NCI-H1092 (cell line): ENCODE data around the gene ZBTB33.

Source experiments
- DNase-seq: peaks from one replicate; lab custom pipeline; 2025; lab: John Stamatoyannopoulos, UW

ZBTB33 gene, protein sequence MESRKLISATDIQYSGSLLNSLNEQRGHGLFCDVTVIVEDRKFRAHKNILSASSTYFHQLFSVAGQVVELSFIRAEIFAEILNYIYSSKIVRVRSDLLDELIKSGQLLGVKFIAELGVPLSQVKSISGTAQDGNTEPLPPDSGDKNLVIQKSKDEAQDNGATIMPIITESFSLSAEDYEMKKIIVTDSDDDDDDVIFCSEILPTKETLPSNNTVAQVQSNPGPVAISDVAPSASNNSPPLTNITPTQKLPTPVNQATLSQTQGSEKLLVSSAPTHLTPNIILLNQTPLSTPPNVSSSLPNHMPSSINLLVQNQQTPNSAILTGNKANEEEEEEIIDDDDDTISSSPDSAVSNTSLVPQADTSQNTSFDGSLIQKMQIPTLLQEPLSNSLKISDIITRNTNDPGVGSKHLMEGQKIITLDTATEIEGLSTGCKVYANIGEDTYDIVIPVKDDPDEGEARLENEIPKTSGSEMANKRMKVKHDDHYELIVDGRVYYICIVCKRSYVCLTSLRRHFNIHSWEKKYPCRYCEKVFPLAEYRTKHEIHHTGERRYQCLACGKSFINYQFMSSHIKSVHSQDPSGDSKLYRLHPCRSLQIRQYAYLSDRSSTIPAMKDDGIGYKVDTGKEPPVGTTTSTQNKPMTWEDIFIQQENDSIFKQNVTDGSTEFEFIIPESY

DNA sequence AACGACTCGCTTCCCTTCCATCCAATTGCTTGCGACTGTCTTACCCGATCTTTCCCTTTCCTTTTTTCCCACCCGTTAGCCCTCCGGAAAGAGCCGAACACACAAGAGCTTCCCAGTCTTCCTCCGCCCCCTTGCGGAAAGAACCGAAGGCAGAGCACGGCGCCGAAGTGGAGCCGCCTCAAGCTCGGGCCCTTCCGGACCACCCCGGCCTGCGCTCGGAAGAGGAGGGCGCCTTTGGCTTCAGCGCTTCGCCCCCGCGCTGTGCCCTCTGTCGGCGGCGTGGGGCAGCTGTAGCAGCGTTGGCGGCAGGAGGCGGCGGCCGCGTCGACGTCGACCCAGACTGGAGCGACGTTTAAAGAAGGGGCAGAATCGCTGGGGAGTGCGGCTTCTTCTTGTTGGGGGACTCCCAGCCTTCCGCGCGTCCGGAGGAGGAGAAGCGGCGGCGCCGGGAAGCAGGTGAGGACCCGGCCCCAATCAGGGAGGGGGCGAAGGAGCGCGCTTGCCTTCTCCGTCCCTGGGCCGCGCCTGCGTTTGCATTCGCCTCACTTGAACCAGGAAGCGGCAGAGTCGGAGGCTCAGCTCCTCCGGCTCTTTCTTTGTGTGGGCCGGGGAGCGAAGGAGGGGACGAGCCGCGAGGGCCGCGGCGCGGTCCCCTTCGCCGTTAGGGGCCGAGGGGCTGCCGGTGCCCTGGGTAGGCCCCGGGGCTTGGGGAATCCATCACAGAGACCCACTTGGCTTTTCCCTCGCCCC lies at the start of gene ZBTB33:
ZBTB33 (plus strand) TSS at position 291 of the 750 bp plus-strand sequence. CDS start 2,604 bp downstream, outside the sequence.
- peak; percentile 95 for DNase-seq

DNA sequence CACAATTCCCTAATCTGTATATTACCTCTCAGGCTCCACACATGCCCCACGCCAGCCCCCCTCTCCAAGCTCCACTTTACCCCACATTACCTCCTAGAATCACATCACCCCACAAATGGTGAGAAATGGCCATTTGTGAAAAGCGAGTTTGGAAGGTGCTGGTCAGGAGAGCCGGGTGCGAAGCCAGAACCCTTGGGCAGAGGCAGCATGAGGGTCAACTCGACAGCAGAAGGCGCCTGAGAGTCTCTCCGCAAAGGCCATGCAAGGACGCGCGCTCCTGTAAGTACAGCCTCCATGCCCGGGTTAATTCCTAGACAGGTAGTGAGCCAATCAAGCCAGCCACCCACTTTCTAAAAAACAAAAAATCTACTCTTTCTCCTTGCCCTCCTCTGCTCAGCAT lies 49.8 kb upstream of the ZBTB33 start:
- no peak for DNase-seq

DNA sequence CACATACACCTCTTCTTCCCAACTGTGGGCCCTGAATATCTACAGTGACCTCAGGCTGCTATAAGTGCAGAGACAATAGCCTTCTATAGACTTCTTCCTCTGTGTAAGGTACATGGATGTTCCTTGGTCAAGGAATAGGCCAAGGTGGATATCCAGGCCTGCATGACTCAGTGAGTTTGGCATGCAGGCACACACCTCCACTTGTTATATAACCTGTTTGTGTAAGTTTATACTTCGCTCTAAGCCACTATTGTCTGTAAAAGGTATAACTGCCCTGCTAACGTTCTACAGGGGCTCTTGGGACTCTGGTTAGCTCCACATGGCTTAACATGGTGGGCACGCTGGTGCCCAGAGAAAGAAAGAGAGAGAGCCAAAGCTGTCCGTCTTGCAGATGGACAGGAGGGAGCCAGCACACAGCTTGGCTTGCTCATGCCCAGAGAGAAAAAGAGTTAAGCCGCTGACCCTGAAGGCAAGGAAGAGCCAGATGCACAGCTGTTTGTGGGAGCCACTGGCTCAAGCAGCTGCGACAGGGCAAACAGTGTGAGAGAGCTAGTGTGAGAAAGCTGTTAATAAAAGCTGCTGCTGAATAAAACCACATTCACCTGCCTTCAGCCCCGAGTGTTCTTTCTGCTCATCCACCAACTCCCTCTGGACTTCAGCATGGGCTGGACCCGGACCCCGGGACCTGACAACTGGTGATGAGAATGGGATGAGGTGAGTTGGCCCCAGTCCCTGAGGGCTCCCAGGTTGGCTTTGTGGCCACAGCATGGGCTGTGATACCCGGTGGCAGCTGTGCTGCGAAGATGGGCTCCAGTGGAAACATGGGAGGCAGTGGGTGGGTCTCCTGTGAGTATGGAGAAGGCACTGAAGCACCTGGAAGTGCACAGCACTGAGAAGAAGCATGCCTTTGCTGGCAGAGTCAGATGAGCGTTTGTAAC lies 44.5 kb upstream of the ZBTB33 start:
- DNase-seq = no peak

DNA sequence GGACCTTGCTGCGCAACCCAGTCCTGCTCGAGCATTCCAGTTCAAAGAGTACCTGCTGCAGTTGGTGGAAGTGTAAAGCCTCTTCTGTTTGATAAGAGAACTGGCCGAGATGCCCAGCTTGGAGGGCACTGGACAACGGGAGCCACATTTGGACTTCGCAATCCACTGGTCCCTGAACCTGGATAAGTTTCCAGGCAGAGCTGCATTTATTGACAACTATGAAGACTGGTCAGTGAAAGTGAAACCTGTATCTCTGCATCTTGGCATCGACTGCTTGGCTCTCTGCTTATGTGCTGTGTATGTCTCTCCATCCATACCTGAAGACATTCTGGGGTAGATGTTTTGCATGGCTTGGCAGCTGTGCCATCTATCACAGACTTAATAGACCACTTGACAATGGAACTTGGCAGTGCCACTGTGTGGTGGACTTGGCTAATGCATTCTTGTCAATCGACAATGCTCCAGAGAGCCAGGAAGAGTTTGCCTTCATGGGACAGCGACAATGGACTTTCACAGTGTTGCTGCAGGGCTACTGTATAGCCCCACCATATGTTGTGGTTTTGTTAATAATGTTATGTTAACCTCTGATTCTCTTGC lies 43.5 kb upstream of the ZBTB33 start:
- no peak for DNase-seq

DNA sequence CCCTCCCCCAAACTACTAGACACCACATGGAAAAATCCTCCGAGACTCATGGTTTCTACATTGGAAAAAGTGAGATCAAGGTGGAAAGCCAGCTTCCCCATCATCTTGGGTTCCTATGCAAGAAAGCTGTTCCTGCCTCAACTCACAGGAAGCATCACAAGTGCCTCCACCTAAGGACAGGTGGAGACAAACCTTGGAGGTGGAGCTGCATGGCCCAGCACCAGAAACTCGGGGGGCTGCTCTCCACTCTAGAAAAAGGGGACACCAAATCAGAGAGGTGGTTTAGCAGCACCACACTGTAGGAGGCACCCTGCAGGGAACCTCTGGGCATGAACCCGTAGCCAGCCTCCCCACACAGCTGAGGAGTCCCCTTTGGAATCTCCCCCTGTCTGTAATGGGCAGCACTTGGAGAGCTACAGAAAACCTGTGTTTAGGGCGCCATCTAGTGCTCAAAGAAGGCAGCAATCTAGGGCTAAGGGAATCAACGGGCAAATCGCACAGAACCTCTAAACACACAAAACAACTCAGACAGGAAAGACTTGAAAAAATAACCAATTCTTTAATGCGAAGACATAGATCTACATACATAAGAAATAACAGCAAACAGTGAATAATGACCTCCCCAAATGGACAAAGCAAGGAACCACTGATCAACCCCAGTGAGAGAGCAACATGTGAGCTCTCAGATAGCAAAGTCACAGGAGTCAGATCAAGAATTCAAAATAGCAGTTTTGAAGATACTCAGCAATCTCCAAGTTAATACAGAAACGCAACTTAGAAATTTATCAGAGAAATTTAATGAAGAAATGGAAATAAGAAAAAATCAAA lies 37.0 kb upstream of the ZBTB33 start:
- DNase-seq = peak; percentile 29

DNA sequence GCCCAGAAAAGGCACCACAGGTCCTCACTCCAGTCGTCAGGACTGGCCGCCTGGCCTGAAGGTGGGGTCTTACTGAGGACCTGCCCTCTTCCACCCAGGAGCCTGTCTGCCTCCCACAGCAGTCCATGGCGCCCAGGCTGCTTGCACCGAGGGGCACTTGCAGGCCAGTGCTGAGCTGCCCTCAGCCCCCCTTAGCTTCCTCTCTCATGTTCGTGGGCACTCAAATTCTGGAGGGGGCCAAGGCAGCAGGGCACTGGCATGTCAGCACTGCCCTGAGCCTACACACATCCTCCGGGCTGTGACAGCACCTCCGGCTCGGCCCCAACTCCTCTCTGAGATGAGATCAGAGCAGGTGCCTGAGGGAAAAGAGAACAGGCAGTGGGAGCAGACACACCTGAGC lies 27.2 kb upstream of the ZBTB33 start:
- DNase-seq = no peak

DNA sequence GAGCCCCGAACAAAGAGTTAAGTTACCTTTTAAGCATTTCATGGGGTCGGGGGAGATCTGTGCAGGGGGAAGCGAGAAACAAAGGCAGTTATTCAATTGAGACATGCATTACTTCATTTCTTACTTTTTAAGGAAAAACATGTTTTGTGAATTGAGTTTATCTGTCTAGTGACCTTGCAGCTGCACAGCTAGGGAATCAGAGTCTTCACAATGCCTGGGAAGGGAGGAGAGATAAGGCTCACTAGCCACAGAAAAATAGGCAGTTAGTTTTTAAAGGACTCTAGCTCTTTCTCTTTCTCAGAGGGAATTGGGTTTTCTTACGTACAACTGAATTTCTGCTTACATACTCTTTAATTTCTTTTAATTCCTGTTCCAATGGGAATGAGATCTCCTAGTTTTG lies 26.2 kb upstream of the ZBTB33 start:
- no peak for DNase-seq

DNA sequence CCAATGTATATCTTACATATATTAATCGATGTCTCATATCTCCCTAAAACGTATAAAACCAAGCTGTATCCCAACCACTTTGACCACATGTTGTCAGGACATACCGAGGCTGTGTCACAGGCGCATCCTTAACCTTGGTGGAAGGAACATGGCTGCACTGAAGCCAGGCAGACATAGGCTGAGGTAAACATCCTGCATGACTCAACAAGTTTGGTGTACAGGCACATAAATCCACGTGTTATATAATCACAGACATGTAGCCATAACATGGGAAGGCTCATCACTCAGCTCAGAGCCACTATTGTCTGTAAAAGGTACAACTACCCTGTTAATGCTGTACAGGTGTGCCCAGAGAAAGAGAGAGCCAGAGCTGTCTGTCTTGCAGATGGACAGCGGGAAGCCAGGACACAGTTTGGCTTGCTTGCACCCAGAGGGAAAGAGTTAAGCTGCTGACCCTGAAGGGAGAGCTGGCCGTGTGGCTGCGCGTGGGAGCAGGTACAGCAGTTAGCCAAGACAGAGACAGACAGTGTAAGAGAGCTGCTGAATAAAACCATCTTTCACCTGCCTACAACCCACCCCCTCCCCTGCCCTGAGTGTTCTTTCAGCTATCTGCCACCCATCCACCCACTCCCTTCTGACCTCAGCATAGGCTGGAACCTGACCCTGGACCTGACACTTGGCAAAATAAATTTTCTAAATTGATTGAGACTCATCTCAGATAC lies 22.3 kb upstream of the ZBTB33 start:
- no peak for DNase-seq

DNA sequence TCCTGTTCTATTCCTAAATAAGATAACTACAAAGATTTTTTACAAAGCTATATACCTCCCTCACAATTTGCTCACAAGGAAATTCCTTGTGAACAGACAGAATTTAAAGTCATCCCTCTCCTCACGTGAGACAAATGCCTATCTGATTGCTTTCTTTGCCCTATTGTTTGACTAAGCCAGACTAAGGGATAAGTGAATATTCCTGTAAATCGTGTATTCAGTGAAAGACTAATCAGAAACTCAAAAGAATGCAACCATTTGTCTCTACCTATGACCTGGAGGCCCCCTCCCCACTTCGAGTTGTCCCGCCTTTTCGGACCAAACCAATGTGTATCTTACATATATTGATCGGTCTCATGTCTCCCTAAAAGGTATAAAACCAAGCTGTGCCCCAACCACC lies 15.3 kb upstream of the ZBTB33 start:
- DNase-seq = no peak

DNA sequence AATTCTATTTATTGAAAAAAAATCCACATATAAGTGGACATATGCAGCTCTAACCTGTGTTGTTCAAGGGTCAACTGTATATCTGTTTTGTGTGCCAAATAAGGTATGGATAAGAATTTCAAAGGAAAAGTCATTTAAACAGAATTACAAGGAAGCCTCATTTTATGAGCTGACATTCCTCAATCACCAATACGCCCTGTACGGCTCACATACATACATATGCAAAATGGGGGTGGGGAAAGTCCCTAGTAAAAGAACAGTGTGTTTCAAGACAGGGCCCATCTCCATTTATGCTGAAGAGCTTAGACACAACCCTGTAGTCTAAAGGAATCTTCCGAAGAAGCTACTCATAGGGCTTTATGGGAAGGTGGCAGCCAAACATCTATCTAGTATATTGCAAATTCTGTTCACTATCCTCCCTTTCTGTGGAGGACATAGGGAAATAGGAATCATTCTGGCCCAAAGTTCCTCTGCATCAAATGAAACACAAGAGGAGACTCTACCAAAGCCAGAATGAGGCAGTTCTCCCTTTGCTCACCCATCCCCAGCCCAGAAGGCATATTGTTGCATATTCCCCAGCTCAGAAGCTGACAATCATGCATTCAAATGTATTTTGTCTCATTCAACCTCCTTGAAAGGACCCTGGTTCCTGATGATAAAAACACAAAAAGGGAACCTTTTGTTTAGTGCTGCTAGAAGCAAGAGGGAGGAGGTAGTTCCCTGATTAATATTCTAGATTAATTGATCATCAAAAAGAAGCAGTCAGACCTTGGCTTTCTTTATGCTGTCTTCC lies 13.7 kb upstream of the ZBTB33 start:
- no peak for DNase-seq

DNA sequence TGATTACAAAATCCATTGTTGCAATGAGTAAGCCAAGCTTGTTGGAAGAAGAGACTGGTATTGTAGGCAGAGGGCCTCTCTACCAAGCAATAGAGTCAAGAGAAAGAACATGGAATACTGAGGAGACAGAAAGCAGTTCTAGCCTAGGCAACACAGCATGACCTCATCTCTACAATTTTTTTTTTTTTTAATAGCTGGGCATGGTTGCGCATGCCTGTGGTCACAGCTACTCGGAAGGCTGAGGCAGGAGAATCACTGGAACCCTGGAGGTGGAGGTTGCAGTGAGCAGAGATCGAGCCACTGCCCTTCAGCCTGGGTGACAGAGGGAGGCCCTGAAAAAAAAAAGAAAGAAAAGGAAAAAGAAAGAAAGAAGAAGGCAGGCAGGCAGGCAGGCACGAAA lies 11.7 kb upstream of the ZBTB33 start:
- no peak for DNase-seq

DNA sequence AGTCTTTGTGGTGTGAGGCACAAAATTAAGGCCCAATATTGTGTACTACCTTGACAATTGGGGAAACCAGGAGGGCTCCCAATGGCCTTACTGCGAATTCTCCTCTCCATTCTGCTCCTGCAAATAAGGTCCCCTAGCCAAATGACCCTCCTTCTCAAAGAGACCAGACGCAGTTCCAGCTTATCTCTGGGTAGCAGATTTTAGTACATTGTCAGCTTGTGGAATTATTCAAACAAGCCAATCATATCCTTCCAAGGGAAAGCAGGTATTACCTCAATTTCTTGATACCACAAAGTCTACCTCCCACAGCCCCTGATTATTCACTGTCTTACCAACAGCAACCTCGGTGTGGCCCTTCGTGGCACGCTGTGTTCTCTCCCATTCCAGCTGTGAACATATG lies 7.8 kb upstream of the ZBTB33 start:
- DNase-seq = no peak

DNA sequence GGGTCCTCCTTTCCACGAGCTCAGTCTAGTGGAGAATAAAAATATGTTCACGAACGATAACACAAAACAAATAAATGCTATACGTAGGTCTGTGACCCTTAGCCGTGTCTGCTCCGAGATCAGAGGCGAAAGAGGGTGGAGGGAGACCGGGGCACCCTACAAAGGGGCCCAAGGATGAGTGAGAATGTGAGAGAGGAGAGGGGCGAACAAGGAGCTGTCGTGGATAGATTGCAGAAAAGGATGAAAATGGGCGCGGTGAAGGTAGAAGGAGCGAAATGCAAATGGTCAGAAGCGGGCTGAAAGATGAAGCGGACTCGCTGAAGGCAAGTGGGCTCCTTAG lies 6.2 kb upstream of the ZBTB33 start:
- no peak for DNase-seq

DNA sequence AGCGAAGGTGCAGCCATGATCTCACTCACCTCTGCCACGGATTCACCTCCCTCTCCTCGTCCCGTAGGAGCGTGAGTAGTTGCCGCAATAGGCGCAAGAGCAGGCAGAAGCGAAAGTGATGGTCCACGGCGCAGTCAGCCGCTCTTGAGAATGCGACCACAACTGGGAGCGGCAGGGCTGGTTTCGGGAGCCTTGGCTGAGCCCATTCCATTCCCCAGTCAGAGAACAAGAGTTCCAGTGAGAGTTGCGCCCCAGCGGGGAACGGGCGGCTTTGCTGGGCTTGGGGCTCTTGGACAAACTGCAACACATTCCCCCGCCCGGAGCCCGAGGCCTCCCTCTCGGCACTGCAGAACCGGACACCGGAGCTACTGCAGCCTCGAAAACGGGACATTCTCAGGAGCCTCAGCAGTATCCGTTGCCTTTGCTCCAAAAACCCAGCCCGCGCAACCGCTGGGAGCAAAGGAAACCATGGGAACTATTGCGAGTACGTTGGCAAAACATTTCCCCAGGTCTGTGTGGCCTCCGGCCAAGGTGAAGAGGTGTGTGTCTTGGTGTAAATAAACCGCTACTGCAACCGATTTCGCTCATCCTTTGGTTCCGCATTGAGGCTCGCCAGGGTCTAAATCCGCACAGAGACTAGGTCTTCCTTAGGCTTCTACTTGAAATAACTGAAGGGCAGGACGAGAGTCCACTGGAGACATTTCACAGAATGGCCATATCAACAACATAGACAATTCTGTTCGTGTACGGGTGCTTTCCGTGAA lies 5.7 kb upstream of the ZBTB33 start:
- peak; percentile 87 for DNase-seq

DNA sequence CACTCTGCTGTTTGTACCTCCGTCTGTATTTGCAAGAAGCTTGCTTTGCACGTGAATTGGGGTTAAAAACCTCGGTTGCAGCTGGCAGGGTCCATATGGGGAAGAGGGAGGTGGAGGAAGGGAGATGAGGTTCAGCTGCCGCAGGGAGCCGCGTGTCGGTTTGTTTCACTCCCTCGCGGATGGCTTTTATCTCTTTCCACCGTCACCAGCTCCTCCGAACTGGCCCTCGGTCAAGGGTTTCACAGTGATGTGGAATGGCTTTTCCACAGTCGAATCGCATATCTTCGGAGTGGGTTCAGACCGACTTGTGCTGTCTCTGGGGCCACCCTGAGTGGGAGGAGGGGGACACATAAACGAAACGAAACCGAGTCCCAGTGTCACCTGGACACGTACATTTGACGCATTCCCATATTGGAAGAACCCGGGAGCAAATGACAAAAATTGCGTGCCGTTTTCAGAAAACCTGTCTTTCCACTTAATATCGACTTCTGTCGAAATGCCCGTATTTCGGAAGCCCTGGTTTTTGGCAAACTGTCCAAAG lies 929 bp downstream of the ZBTB33 start:
- DNase-seq = peak; percentile 14

DNA sequence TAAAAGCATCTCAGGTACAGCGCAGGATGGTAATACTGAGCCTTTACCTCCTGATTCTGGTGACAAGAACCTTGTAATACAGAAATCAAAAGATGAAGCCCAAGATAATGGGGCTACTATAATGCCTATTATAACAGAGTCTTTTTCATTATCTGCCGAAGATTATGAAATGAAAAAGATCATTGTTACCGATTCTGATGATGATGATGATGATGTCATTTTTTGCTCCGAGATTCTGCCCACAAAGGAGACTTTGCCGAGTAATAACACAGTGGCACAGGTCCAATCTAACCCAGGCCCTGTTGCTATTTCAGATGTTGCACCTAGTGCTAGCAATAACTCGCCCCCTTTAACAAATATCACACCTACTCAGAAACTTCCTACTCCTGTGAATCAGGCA lies 3.2 kb downstream of the ZBTB33 start:
- DNase-seq = no peak

DNA sequence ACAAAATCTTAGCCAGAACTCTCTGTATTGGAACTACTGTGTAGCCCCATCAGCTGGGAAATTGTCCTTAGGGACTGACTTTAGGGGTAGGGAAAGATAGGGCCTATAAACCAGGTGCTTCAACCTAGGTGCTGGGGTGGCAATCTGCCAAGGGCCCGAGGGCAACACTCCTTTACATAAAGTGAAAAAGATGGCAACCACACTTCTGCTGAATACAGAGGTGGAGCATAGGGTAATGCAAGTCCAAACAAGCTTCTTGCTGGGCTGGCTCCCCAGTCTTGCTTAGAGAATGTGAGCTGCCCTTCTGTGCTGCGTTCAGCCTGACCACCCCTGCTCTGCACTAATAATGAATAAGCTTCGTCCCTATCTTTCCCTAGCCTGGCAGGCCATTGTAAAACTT lies 9.8 kb downstream of the ZBTB33 start:
- DNase-seq = no peak
